Activated CD4-positive, alpha-beta T cell treated with anti-CD3 and anti-CD28 coated beads, Interleukin-2, amount 10 ng/mL, durations not matched to agents 7 days and 5 days (primary cell): Measurements from ENCODE around the gene DDX49. TPM values are rescaled to one million over a fixed set of nuclear protein-coding genes. Genes with fewer than 3 reads are reported as not detected.
A peak's percentile ranks its signal among the peaks of the same experiment; 100 is the strongest.
"Not testable (repeated sequence)": the region's sequence is repeated elsewhere in the genome, so short reads cannot be mapped to it uniquely, and the experiment has no call there.

Experiments
- CTCF ChIA-PET: fragments of 350-600 bp; sonication (Branson Sonifier 250); formaldehyde crosslinking; loops from one replicate; lab custom pipeline; 2021; ENCODE audit warnings: antibody characterized with exemption; lab: Charles Lee
- POLR2A ChIA-PET: fragments of 350-600 bp; sonication (Branson Sonifier 250); formaldehyde crosslinking; loops from one replicate; lab custom pipeline; 2021; ENCODE audit warnings: antibody characterized with exemption; lab: Charles Lee
- DNase-seq: peaks from one replicate; pipeline ENCODE4 v3.0.0-alpha.2; 2020
- H3K27ac Mint-ChIP-seq: one replicate; pipeline ENCODE4 v1.8.0; 2021; ENCODE audit warnings: mild to moderate bottlenecking, moderate library complexity, mixed read lengths
- H3K27me3 Mint-ChIP-seq: one replicate; pipeline ENCODE4 v1.8.0; 2021; ENCODE audit warnings: mixed read lengths
- H3K36me3 Mint-ChIP-seq: one replicate; pipeline ENCODE4 v1.8.0; 2021; ENCODE audit warnings: low read depth, mixed read lengths
- H3K4me1 Mint-ChIP-seq: one replicate; pipeline ENCODE4 v1.8.0; 2021; ENCODE audit warnings: mixed read lengths
- H3K4me3 Mint-ChIP-seq: one replicate; pipeline ENCODE4 v1.8.0; 2021; ENCODE audit warnings: mild to moderate bottlenecking, moderate library complexity, mixed read lengths
- H3K9me3 Mint-ChIP-seq: one replicate; pipeline ENCODE4 v1.8.0; 2021; ENCODE audit warnings: mixed read lengths
- total RNA-seq, 2 experiments: library from RNA; stranded (reverse); gene quantifications; one replicate each; pipeline ENCODE4 v1.2.3, GENCODE V29; 2021

Gene DDX49
- total RNA-seq, 2 experiments from 2014 or later: 40.6 to 50.6 TPM

DNA sequence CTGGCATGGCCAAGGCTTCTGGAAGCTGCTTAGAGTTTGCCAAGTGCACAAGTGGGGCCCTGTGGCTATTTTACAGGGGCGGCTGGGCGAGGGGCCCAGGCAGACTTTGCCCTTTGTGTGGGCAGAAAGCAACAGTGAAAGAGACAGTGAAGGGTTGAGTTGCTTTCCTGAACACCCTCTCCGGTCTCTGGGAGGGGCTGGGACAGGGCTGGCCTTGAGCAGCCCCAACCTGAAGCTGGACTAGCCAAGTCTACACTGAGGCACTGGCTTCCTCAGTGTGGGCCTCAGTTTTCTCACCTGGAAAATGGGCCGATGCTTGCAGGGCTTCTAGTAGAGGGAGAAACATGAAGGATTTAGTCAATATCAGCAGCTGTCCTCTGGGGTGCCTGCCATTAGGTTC, 23.9 kb downstream of the DDX49 start:
- Mint-ChIP-seq H3K27me3 (peaks cover 32% of the 10 kb centered on the region), H3K9me3 (no peaks in the 10 kb centered on the region), H3K27ac (no peak overlapping the region), H3K36me3 (no peaks in the 10 kb centered on the region), H3K4me1 (peaks cover 5% of the 10 kb centered on the region), H3K4me3 (no peak overlapping the region)
- no peak for DNase-seq
- POLR2A ChIA-PET: no interaction called here
- CTCF ChIA-PET: interaction anchor here (0.6 kb wide), 1 partner anchor 161 kb away, joined by 3 read pairs; no protein-coding TSS in a partner anchor

DNA sequence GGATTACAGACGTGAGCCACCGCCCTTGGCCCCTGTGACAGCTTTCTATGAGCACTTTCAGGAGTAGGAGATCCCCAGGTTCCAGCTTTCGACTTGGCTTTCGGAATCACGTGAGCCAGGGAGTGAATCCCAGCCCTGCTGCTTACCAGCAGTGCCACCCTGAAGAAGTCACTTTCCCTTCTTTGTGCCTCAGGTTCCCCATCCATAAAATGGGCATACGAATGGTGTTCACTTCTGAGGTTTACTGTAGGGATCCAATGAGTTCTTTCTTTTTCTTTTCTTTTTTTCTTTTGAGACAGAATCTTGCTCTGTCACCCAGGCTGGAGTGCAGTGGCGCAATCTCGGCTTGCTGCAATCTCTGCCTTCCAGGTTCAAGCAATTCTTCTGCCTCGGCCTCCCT, 25.8 kb downstream of the DDX49 start:
- no peak for DNase-seq
- peak overlapping the region; percentile 31 for H3K27ac Mint-ChIP-seq
- peaks cover 2% of the 10 kb centered on the region for H3K4me1 Mint-ChIP-seq
- peaks cover 19% of the 10 kb centered on the region for H3K27me3 Mint-ChIP-seq
- no peak overlapping the region for H3K4me3 Mint-ChIP-seq
- no peaks in the 10 kb centered on the region for H3K9me3 Mint-ChIP-seq
- ChIA-PET POLR2A (no interaction called here), CTCF (no interaction called here)
- H3K36me3 Mint-ChIP-seq: no peaks in the 10 kb centered on the region

DNA sequence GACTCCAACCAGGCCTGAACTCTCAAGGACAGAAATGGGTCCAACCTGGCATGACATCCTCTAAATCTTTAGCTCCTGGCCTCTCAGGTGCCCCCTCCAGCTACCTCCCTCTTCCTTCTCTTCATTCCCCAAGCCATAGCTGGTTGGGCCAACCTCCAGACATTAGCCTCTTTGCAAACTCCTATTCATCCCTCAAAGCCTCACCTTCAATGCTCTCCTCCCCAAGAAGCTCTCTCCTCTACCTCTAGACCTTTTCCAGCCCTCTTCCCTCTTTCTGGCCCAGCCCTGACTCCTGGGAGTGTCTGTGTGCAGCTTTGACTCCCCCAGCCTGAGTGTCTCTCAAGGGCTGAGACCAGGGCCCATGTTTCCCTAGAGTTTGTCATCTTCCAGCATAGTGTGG, 26.8 kb downstream of the DDX49 start:
- ChIA-PET CTCF (no interaction called here), POLR2A (no interaction called here)
- Mint-ChIP-seq H3K4me3 (no peak overlapping the region), H3K4me1 (no peaks in the 10 kb centered on the region), H3K9me3 (no peaks in the 10 kb centered on the region), H3K27me3 (peaks cover 14% of the 10 kb centered on the region), H3K27ac (no peak overlapping the region), H3K36me3 (no peaks in the 10 kb centered on the region)
- DNase-seq: no peak

DNA sequence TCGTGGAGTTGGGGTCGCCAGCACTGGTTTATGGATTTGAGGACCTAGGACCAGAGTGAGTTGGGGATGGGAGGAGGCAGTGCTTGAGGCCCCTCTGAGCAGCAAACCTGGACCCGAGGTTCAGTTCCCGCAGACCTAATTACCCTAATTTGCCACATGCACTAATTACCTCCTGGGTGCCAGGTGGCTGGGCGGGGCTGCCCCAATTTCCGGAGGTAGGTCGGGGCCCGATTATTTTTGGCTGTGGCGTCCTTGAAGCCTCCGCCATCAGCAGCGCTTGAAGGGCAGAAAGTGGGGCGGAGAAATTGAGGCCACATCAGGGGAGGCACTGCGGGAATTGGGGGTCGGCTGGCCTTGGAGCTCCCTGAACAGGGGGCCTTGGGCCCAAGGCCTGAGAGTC, 27.4 kb downstream of the DDX49 start:
- ChIA-PET CTCF (interaction anchor here (1.0 kb wide), 1 partner anchor 9 kb away, joined by 3 read pairs; no protein-coding TSS in a partner anchor), POLR2A (no interaction called here)

DNA sequence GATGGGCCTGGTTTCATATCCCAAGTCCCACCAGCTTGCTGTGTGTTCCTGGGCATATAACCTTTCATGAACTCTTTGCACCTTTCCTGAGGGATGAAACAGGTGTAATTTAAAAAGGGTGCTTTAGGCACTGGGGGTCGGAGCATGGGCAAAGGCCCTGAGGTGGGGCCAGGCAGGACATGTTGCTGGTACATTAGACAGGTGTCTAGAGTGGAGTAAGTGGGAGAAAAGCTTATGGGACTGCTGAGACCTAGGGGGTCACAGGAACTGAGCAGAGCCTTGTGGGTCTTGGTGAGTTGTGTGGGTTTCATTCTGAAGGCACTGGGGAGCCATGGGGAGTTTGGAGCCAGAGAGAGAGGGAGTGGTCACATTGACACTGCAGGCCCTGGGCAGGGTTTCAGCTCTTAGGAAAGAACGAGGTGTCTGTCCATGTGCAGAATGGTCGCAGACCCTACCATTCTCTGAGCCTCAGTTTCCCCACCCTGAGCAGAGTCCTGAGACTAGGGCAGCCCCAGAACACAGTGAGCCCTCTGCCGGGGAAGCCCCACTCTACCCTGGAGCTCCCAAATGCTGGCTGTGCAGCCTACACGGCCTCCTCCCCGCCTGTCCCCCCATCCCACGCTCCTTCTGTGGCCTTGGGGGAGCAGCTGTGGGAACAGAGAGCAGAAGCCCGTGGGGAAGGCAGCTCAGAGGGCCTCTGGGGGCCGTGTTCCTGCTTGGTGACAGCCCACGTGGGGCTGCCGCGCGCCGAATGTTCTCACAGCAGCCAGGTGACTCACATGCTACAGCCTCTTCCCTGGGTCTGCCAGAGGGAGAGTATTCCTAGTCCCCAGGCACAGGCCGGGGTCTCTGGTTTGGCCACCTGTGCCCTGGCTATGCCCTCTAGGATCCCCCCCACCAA, 28.8 kb downstream of the DDX49 start:
- H3K36me3 Mint-ChIP-seq: no peaks in the 10 kb centered on the region
- no peak for DNase-seq
- no peaks in the 10 kb centered on the region for H3K4me1 Mint-ChIP-seq
- peaks cover 3% of the 10 kb centered on the region for H3K27me3 Mint-ChIP-seq
- H3K9me3 Mint-ChIP-seq: no peaks in the 10 kb centered on the region
- CTCF ChIA-PET: interaction anchor here (1.2 kb wide), 1 partner anchor 30 kb away, joined by 4 read pairs; no protein-coding TSS in a partner anchor
- H3K27ac Mint-ChIP-seq: no peak overlapping the region
- no peak overlapping the region for H3K4me3 Mint-ChIP-seq
- POLR2A ChIA-PET: no interaction called here

More for the DNA sequence above, 27.4 kb downstream of the DDX49 start:
- Mint-ChIP-seq H3K4me3 (no peak overlapping the region), H3K27me3 (peaks cover 12% of the 10 kb centered on the region), H3K36me3 (no peaks in the 10 kb centered on the region), H3K9me3 (no peaks in the 10 kb centered on the region), H3K4me1 (no peaks in the 10 kb centered on the region), H3K27ac (no peak overlapping the region)
- DNase-seq: no peak

DNA sequence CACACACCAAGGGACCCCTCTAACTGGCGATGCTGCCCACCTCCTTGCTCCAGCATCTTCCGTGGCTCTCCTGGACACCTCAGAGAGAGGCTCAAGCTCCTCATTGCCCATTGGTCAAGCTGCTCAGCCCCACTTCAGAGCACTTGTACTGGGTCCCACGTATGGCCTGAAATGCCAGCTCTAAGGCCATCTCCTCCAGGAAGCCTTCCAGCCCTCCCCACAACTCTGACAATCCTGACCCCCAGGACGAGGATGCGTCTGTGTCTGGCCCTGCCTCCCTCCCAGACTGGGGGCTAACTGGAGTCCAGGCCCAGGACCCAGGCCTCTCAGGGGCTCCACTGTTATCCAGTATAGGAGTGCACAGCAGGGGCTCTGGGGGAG, 29.5 kb downstream of the DDX49 start:
- Mint-ChIP-seq H3K27ac (no peak overlapping the region), H3K36me3 (no peaks in the 10 kb centered on the region), H3K4me1 (no peaks in the 10 kb centered on the region), H3K9me3 (no peaks in the 10 kb centered on the region), H3K27me3 (peaks cover 3% of the 10 kb centered on the region), H3K4me3 (no peak overlapping the region)
- POLR2A ChIA-PET: no interaction called here
- DNase-seq: no peak
- CTCF ChIA-PET: no interaction called here

DNA sequence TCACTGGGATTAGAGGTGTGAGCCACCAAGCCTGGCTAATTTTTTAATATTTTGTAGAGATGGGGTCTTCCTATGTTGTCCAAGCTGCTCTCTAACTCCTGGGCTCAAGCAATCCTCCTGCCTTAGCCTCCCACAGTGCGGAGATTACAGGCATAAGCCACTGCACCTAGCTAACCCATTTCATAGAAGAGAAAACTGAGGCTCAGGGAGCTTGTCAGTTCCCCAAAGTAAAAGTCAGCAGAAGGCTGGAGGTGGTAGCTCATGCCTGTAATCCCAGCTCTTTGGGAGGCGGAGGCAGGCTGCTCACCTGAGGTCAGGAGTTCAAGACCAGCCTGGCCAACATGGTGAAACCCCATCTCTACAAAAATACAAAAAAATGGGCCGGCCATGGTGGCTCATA, 30.3 kb downstream of the DDX49 start:
- Mint-ChIP-seq H3K36me3 (no peaks in the 10 kb centered on the region), H3K9me3 (peaks cover 2% of the 10 kb centered on the region), H3K4me1 (no peaks in the 10 kb centered on the region), H3K27ac (no peak overlapping the region), H3K27me3 (peaks cover 3% of the 10 kb centered on the region), H3K4me3 (no peak overlapping the region)
- POLR2A ChIA-PET: interaction anchor here (0.6 kb wide), 1 partner anchor 843 kb away, joined by 7 read pairs; no protein-coding TSS in a partner anchor
- no peak for DNase-seq
- CTCF ChIA-PET: no interaction called here

DNA sequence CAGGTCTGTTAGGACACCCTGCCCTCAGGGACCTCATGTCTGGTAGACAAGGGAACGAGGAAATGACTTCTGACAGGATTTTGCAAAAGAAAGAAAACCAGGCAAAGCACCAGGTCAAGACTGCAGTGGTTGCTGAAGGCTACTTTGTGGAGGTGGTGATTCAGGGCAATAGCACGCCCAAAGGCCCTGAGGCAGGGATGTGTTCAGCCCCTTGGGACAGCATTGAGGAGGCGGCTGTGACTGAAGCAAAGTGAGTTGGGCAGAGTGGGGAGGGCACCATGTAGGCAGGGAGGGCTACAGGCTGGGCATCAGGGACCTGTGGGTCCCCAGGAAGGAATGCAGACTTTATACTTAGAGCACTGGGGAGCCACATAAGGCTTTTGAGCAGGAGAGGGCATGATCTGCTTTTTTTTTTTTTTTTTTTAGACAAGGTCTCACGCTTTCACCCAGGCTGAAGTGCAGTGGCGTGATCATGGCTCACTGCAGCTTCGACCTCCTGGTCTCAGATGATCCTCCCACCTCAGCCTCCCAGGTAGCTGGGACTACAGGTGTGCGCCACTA, 32.3 kb downstream of the DDX49 start:
- no peak for DNase-seq
- Mint-ChIP-seq H3K9me3 (peaks cover 6% of the 10 kb centered on the region), H3K4me3 (no peak overlapping the region), H3K27ac (no peak overlapping the region), H3K4me1 (no peaks in the 10 kb centered on the region), H3K27me3 (peaks cover 3% of the 10 kb centered on the region), H3K36me3 (no peaks in the 10 kb centered on the region)
- POLR2A ChIA-PET: no interaction called here
- CTCF ChIA-PET: no interaction called here

DNA sequence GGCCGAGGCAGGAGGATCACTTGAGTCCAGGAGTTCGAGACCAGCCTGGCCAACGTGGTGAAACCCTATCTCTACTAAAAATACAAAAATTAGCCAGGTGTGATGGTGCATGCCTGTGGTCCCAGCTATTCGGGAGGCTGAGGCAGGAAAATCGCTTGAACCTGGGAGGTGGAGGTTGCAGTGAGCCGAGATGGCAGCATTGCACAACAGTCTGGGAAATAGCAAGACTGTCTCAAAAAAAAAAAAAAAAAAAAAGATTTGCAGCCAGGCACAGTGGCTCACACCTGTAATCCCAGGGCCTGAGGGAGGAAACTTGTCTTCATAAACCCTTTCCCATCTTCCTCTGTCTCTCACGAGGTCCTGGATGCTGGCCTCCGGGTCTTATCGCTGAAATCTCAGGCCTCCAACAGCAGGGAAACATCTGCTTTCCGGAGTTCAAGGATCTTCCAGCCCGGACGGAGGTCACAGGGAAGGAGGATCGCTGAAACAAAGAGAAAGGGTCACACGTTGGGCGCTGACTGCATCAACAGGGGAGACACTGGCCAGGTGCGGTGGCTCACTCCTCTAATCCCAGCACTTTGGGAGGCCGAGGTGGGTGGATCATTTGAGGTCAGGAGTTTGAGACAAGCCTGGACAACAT, 33.0 kb downstream of the DDX49 start:
- H3K4me1 Mint-ChIP-seq, CTCF ChIA-PET, POLR2A ChIA-PET: not testable (repeated sequence)

DNA sequence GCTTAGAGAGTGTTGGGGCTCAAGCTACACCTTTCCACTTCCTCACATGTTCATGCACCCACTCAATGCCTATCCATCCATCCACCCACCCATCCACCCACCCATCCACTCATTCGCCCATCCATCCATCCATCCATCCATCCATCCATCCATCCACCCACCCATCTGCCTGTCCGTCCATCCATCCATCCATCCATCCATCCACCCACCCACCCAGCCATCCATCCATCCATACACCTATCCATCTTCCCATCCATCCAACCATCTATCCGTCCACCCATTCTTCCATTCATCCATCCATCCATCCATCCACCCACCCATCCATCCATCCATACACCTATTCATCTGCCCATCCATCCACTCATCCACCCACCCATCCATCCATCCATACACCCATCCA, 34.6 kb downstream of the DDX49 start:
- Mint-ChIP-seq H3K27ac (no peak overlapping the region), H3K4me3 (no peak overlapping the region), H3K36me3 (no peaks in the 10 kb centered on the region), H3K4me1 (no peaks in the 10 kb centered on the region), H3K27me3 (peaks cover 3% of the 10 kb centered on the region), H3K9me3 (peaks cover 6% of the 10 kb centered on the region)
- ChIA-PET CTCF (no interaction called here), POLR2A (no interaction called here)
- no peak for DNase-seq

More for the DNA sequence above, 33.0 kb downstream of the DDX49 start:
- not testable (repeated sequence) for DNase-seq, H3K36me3 Mint-ChIP-seq, H3K4me3 Mint-ChIP-seq, H3K9me3 Mint-ChIP-seq, H3K27me3 Mint-ChIP-seq, H3K27ac Mint-ChIP-seq

DNA sequence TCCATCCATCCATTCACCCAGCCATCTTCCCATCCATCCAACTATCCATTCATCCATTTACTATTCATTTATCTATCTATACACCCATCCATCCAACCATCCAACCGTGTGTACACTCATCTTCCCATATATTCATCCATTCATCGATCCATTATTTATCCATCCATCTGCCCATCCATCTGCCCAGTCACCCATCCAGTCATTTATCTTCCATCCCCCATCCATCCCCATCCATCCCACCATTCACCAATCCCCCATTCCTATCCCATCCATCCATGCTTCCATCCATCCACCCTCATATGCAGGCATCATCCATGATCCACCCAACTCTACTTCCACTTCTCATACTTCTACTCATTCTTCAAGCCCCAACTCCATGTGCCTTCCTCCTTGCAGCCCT, 35.5 kb downstream of the DDX49 start:
- Mint-ChIP-seq H3K4me3 (no peak overlapping the region), H3K9me3 (peaks cover 6% of the 10 kb centered on the region), H3K27me3 (peaks cover 3% of the 10 kb centered on the region), H3K4me1 (no peaks in the 10 kb centered on the region), H3K36me3 (no peaks in the 10 kb centered on the region), H3K27ac (no peak overlapping the region)
- POLR2A ChIA-PET: no interaction called here
- CTCF ChIA-PET: interaction anchor here (0.6 kb wide), 1 partner anchor 794 kb away, joined by 3 read pairs; no protein-coding TSS in a partner anchor
- DNase-seq: no peak

DNA sequence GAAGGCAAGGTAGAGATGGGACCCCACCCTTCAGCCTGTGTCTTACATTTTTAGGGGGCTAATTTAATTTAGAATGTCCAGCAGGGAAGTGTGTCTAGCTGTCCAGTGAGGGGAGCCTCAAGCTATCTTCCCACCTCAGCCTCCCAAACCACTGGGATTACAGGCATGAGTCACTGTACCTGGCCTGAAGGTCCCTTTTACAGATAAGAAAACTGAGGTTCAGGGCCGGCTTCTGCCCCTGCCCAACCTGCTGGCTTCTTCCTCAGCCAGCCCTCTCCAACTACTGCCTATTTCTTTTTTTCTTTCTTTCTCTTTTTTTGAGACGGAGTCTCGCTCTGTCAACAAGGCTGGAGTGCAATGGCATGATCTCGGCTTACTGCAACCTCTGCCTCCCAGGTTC, 40.9 kb downstream of the DDX49 start:
- Mint-ChIP-seq H3K36me3 (no peaks in the 10 kb centered on the region), H3K9me3 (no peaks in the 10 kb centered on the region), H3K4me1 (peaks cover 10% of the 10 kb centered on the region), H3K4me3 (no peak overlapping the region), H3K27ac (no peak overlapping the region), H3K27me3 (peaks cover 12% of the 10 kb centered on the region)
- CTCF ChIA-PET: no interaction called here
- POLR2A ChIA-PET: no interaction called here
- no peak for DNase-seq
